SK-N-SH (cell line): ENCODE results near the gene PPP1R3D.

Experiments used
- CHD2 ChIP-seq: fragments of 150-350 bp; IDR thresholded peaks from 2 replicates; pipeline ENCODE4 v1.6.1; 2018; ENCODE audit warnings: low read length; ENCODE audit not compliant: partially characterized antibody
- CTCF ChIP-seq: fragments of 200-600 bp; sonication (generic); IDR thresholded peaks from 2 replicates; pipeline ENCODE4 v1.6.1; 2017; ENCODE audit warnings: antibody characterized with exemption, mild to moderate bottlenecking, moderate library complexity
- EP300 ChIP-seq, 2 experiments: IDR thresholded peaks; 2 replicates each; pipeline versions ENCODE4 v1.4.0 to v1.6.1; 2012; ENCODE audit warnings: borderline replicate concordance in 1 of 2, low read depth in 1 of 2, low read length in 1 of 2
- GATA2 ChIP-seq: sonication (generic); formaldehyde crosslinking; IDR thresholded peaks from 2 replicates; pipeline ENCODE4 v1.5.0; 2020; ENCODE audit warnings: mild to moderate bottlenecking, missing genetic modification reagents
- MXI1 ChIP-seq: IDR thresholded peaks from 2 replicates; pipeline ENCODE4 v1.6.1; 2012; ENCODE audit warnings: mild to moderate bottlenecking, low read depth, low read length, improper control_type of control experiment
- POLR2AphosphoS5 ChIP-seq: IDR thresholded peaks from 2 replicates; pipeline ENCODE4 v1.6.1; 2012; ENCODE audit warnings: low read depth, low read length
- RFX5 ChIP-seq: IDR thresholded peaks from 2 replicates; pipeline ENCODE4 v1.6.1; 2012; ENCODE audit warnings: mild to moderate bottlenecking, improper control_type of control experiment, low read length

- no peak for TF ChIP-seq EP300 (IDR thresholded peaks at IDR 0.05; ENCODE audit: borderline replicate concordance in 1 of 2, low read depth in 1 of 2, low read length in 1 of 2)
- TF ChIP-seq MXI1 = no peak
- peak; percentile 26; the same call in 1 of the 2 replicates for TF ChIP-seq CTCF
- no peak for TF ChIP-seq RFX5
- TF ChIP-seq GATA2 = peak; percentile 52
- TF ChIP-seq POLR2AphosphoS5 = no peak
- TF ChIP-seq CHD2 = no peak
Observed at GRCh38 chr20:59955131-59955796, 15.2 kb upstream of the PPP1R3D start.
